HG02970 (cell line): ENCODE data around the gene NACC2.

ENCODE experiments used
- ATAC-seq: cut with Tn5 transposase; IDR thresholded peaks from one replicate; pipeline ENCODE4 v1.9.1; 2021; ENCODE audit warnings: mild to moderate bottlenecking, moderate library complexity, moderate number of reproducible peaks; ENCODE audit not compliant: unreplicated experiment, low FRiP score

NACC2 gene

GRCh38 chr9:136095070-136096058 lies at the start of gene NACC2:
TSS of gene NACC2 (minus strand) at chr9:136095289. CDS start at chr9:136050521, 44,768 bp downstream.
- no peak for ATAC-seq

GRCh38 chr9:136144450-136144849 lies 49.4 kb upstream of the NACC2 start:
- no peak for ATAC-seq

- no peak for ATAC-seq
Measured at GRCh38 chr9:136143215-136144001, 48.3 kb upstream of the NACC2 start.

- ATAC-seq, result no peak
Measured at GRCh38 chr9:136142859-136143214, 47.7 kb upstream of the NACC2 start.

GRCh38 chr9:136142414-136142796 lies 47.3 kb upstream of the NACC2 start:
- no peak for ATAC-seq

GRCh38 chr9:136141682-136142413 lies 46.8 kb upstream of the NACC2 start:
- ATAC-seq, result no peak

- no peak for ATAC-seq
Measured at GRCh38 chr9:136140966-136141365, 45.9 kb upstream of the NACC2 start.

GRCh38 chr9:136140046-136140445 lies 45.0 kb upstream of the NACC2 start:
- no peak for ATAC-seq

GRCh38 chr9:136138566-136138965 lies 43.5 kb upstream of the NACC2 start:
- no peak for ATAC-seq

- no peak for ATAC-seq
Measured at GRCh38 chr9:136137321-136138265, 42.5 kb upstream of the NACC2 start.

GRCh38 chr9:136136127-136136925 lies 41.2 kb upstream of the NACC2 start:
- no peak for ATAC-seq

- no peak for ATAC-seq
Measured at GRCh38 chr9:136135326-136136126, 40.4 kb upstream of the NACC2 start.

GRCh38 chr9:136133959-136134484 lies 38.9 kb upstream of the NACC2 start:
- no peak for ATAC-seq

GRCh38 chr9:136133191-136133958 lies 38.3 kb upstream of the NACC2 start:
- no peak for ATAC-seq

- no peak for ATAC-seq
Measured at GRCh38 chr9:136132512-136133050, 37.5 kb upstream of the NACC2 start.

- ATAC-seq, result no peak
Measured at GRCh38 chr9:136131629-136132511, 36.8 kb upstream of the NACC2 start.
